K562 (cell line): ENCODE results near the gene ZNF451. TPM values are rescaled to one million over a fixed set of nuclear protein-coding genes. Genes with fewer than 3 reads are reported as not detected.
A peak's percentile ranks its signal among the peaks of the same experiment; 100 is the strongest.

Experiments used
- AFF1 ChIP-seq, 2 experiments: fragments of 450-650 bp; IDR thresholded peaks; 2 replicates each; pipeline ENCODE4 v1.6.1; 2018; ENCODE audit warnings: mild to moderate bottlenecking in 2 of 2, low read depth in 1 of 2; ENCODE audit not compliant: partially characterized antibody in 2 of 2
- KAT7 ChIP-seq: sonication (generic); formaldehyde crosslinking; IDR thresholded peaks from 2 replicates; pipeline ENCODE4 v1.8.0; 2022; ENCODE audit warnings: missing genetic modification reagents, mild to moderate bottlenecking, borderline replicate concordance
- MYC ChIP-seq, 2 experiments: fragments of 250-450 bp in 1 of 2; sonication (Bioruptor Pico) in 1 of 2; IDR thresholded peaks; 2 replicates each; pipeline versions ENCODE4 v1.5.1 to v1.6.1; 2012 to 2021; ENCODE audit warnings: low read depth in 2 of 2, borderline replicate concordance in 1 of 2, improper control_type of control experiment in 1 of 2, low read length in 1 of 2, mild to moderate bottlenecking in 1 of 2, moderate library complexity in 1 of 2
- PHTF2 ChIP-seq: fragments of 250-450 bp; sonication (Bioruptor Pico); IDR thresholded peaks from 2 replicates; pipeline ENCODE4 v1.5.0; 2021; ENCODE audit warnings: mild to moderate bottlenecking
- PRPF4 ChIP-seq: fragments of 200-400 bp; formaldehyde crosslinking; IDR thresholded peaks from one replicate; pipeline ENCODE4 v1.6.1; 2017; ENCODE audit warnings: low read length, low read depth, mild to moderate bottlenecking; ENCODE audit not compliant: insufficient read depth, poor library complexity, severe bottlenecking
- SMAD3 ChIP-seq: fragments of 450-650 bp; formaldehyde crosslinking; conservative IDR thresholded peaks from 2 replicates; pipeline ENCODE4 v1.4.0; 2020; ENCODE audit warnings: mild to moderate bottlenecking
- SMARCC2 ChIP-seq: fragments of 450-650 bp; IDR thresholded peaks from 2 replicates; pipeline ENCODE4 v1.6.1; 2017; ENCODE audit warnings: antibody characterized with exemption, moderate library complexity, mild to moderate bottlenecking, low read depth
- SNIP1 ChIP-seq: fragments of 450-650 bp; IDR thresholded peaks from 2 replicates; pipeline ENCODE4 v1.7.1; 2017; ENCODE audit warnings: low read depth, mild to moderate bottlenecking
- STAT5B ChIP-seq: fragments of 250-450 bp; sonication (Bioruptor Pico); IDR thresholded peaks from 2 replicates; pipeline ENCODE4 v1.8.0; 2021; ENCODE audit warnings: mild to moderate bottlenecking, inconsistent platforms
- ZBTB34 ChIP-seq: fragments of 250-450 bp; sonication (Bioruptor Pico); IDR thresholded peaks from 2 replicates; pipeline ENCODE4 v1.8.0; 2021; ENCODE audit warnings: mild to moderate bottlenecking, moderate library complexity
- ZBTB9 ChIP-seq: fragments of 450-650 bp; formaldehyde crosslinking; IDR thresholded peaks from 2 replicates; pipeline ENCODE4 v1.4.0; 2020; ENCODE audit warnings: mild to moderate bottlenecking, moderate library complexity
- ZFP30 ChIP-seq: fragments of 250-450 bp; sonication (Bioruptor Pico); IDR thresholded peaks from 2 replicates; pipeline ENCODE4 v1.8.0; 2022; ENCODE audit warnings: moderate library complexity, mild to moderate bottlenecking, inconsistent platforms, borderline replicate concordance
- ZNF655 ChIP-seq: fragments of 250-450 bp; sonication (Bioruptor Pico); IDR thresholded peaks from 2 replicates; pipeline ENCODE4 v1.5.0; 2021
- polyA plus RNA-seq, 8 experiments: library from polyadenylated mRNA; depleted of rRNA in 4 of 8; stranded (reverse) in 5 of 8; unstranded in 3 of 8; fragments of >200 nt; fragmentation: Nextera tagmentation in 2 of 8; fragmentation: Illumina TruSeq in 1 of 8; extraction: Ambion mirVana in 2 of 8; extraction: Trizol in 1 of 8; gene quantifications; 2 replicates each; pipeline versions ENCODE4 v1.2.1 to v1.2.3, GENCODE V29; 2011 to 2014; ENCODE audit warnings: inconsistent platforms in 1 of 8, missing spikeins in 1 of 8
- total RNA-seq, 7 experiments: library from RNA; depleted of rRNA in 6 of 7; stranded (reverse); fragments of >200 nt in 6 of 7; fragmentation: Illumina TruSeq in 2 of 7; extraction: Trizol in 2 of 7; gene quantifications; 2 replicates each; pipeline versions ENCODE4 v1.2.1 to v1.2.3, GENCODE V29; 2011 to 2021; ENCODE audit warnings: low replicate concordance in 1 of 7
- TF ChIP-seq, protein P1 (sequence below): fragments of 450-650 bp; conservative IDR thresholded peaks from 2 replicates; pipeline ENCODE4 v1.6.1; 2016; ENCODE audit warnings: missing genetic modification characterization, low read depth, mild to moderate bottlenecking, control low read depth, missing compliant biosample characterization

ZNF451 gene
- total and polyA plus RNA-seq, 9 of the 15 experiments (the other 6 are each of a cell fraction or from before 2014, with no cell fraction given): 16.1 to 74.3 (median 38.3) TPM

DNA sequence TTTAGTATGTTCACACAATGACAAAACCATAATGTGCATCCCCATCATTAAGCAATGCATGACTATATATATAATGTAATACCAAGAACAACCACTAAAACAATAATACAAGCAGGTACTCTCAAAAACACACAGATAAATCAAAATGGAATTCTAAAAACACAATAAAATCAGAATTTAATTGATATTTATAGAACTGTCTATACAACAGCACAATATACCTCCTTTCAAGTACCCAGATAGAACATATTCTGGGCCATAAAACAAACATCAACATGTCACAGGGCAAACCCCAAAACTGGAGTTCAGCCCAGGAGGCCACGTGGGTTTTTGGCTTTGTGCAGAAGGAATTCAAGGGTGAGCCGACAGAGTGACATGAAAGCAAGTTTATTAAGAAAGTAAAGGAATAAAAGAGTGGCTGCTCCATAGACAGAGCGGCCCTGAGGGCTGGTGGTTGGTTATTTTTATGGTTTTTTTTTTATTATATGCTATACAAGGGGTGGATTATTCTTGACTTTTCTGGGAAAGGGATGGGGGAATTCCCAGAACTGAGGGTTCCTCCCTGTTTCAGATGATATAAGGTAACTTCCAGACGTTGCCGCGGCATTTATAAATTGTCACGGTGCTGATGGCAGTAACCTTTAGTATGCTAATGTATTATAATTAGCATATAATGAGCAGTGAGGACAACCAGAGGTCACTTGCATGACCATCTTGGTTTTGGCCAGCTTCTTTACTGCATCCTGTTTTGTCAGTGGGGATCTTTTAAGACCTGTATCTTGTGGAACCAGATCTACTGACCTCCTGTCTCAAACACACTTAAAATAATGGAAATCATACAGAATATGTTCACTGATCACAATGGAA is 126.5 kb downstream of the ZNF451 start (continued):
- TF ChIP-seq ZBTB34 (CRISPR knock-in tag): no peak
- peak; percentile 75; the same call in 1 of the 2 replicates for TF ChIP-seq MYC (IDR thresholded peaks at IDR 0.05; ENCODE audit: low read depth, low read length)
- TF ChIP-seq MYC (CRISPR knock-in tag; IDR thresholded peaks at IDR 0.05; ENCODE audit: borderline replicate concordance, low read depth): no peak
- TF ChIP-seq SMARCC2: no peak
- no peak for TF ChIP-seq SNIP1
- no peak for TF ChIP-seq PRPF4
- TF ChIP-seq SMAD3 (CRISPR knock-in tag): no peak
- no peak for TF ChIP-seq ZBTB9
- TF ChIP-seq ZNF655 (CRISPR knock-in tag): no peak
- TF ChIP-seq, protein P1, sequence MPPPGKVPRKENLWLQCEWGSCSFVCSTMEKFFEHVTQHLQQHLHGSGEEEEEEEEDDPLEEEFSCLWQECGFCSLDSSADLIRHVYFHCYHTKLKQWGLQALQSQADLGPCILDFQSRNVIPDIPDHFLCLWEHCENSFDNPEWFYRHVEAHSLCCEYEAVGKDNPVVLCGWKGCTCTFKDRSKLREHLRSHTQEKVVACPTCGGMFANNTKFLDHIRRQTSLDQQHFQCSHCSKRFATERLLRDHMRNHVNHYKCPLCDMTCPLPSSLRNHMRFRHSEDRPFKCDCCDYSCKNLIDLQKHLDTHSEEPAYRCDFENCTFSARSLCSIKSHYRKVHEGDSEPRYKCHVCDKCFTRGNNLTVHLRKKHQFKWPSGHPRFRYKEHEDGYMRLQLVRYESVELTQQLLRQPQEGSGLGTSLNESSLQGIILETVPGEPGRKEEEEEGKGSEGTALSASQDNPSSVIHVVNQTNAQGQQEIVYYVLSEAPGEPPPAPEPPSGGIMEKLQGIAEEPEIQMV (tag): no peak
- TF ChIP-seq STAT5B (CRISPR knock-in tag): no peak
- no peak for TF ChIP-seq KAT7 (CRISPR knock-in tag)
- TF ChIP-seq AFF1 (IDR thresholded peaks at IDR 0.05; ENCODE audit: low read depth in 1 of 2, partially characterized antibody in 2 of 2): no peak
- TF ChIP-seq PHTF2 (CRISPR knock-in tag): no peak
- TF ChIP-seq ZFP30: no peak
